ENCODE results near the gene KRTAP9-6. TPM values are rescaled to one million over a fixed set of nuclear protein-coding genes. Genes with fewer than 3 reads are reported as not detected.
"Not testable (repeated sequence)": the region's sequence is repeated elsewhere in the genome, so short reads cannot be mapped to it uniquely, and the experiment has no call there.

KRTAP9-6 gene
- polyA plus RNA-seq, 1 donor from 2014 or later, result not detected

- no peaks in the 10 kb centered on the region for H3K27me3 ChIP-seq (ENCODE audit: insufficient read depth, low read depth, low read length)
- no peaks in the 10 kb centered on the region for H3F3A ChIP-seq (ENCODE audit: insufficient read depth, low read length, poor library complexity, severe bottlenecking)
- H3K36me3 ChIP-seq (ENCODE audit: insufficient read depth, low read length), result no peaks in the 10 kb centered on the region
- no peak overlapping the region for H2AFZ ChIP-seq (ENCODE audit: low read depth, low read length)
- no peak overlapping the region for H3K27ac ChIP-seq (ENCODE audit: low read length)
- no peak for TF ChIP-seq EZH2 (IDR thresholded peaks at IDR 0.05; ENCODE audit: borderline replicate concordance, insufficient read depth, low read length, poor library complexity, severe bottlenecking)
- no peak for TF ChIP-seq RAD21 (conservative IDR thresholded peaks at IDR 0.05)
- TF ChIP-seq REST (IDR thresholded peaks at IDR 0.05; ENCODE audit: borderline replicate concordance), result no peak
- no peak for TF ChIP-seq CTCF (IDR thresholded peaks at IDR 0.05; ENCODE audit: poor library complexity, severe bottlenecking)
- no peak for TF ChIP-seq SMC3 (conservative IDR thresholded peaks at IDR 0.05; ENCODE audit: poor library complexity)
- no peak for TF ChIP-seq TAF1 (IDR thresholded peaks at IDR 0.05; ENCODE audit: low read depth)
- no peak for TF ChIP-seq MXI1 (conservative IDR thresholded peaks at IDR 0.05; ENCODE audit: poor library complexity, severe bottlenecking)
- TF ChIP-seq POLR2AphosphoS5 (IDR thresholded peaks at IDR 0.05), result no peak
- no peak for TF ChIP-seq EP300 (conservative IDR thresholded peaks at IDR 0.05; ENCODE audit: poor library complexity, severe bottlenecking)
- no peaks in the 10 kb centered on the region for H3K79me2 ChIP-seq (replicated peaks; ENCODE audit: insufficient read depth, low read length)
- no peak overlapping the region for H3K9ac ChIP-seq (ENCODE audit: low read length)
- no peak overlapping the region for H3K4me3 ChIP-seq (ENCODE audit: low read length)
- H4K20me1 ChIP-seq (ENCODE audit: insufficient read depth), result no peaks in the 10 kb centered on the region
- no peaks in the 10 kb centered on the region for H3K9me3 ChIP-seq (ENCODE audit: low read length)
- H3K4me2 ChIP-seq (ENCODE audit: low read length), result no peak overlapping the region
- H3K9me2 ChIP-seq (ENCODE audit: insufficient read depth, low read length), result no peaks in the 10 kb centered on the region
These were observed 2.5 kb downstream of the KRTAP9-6 start for GRCh38 chr17:41267711-41268110.

- H3K27ac ChIP-seq (ENCODE audit: low read length); H2AFZ ChIP-seq (ENCODE audit: low read depth, low read length); H3K4me3 ChIP-seq (ENCODE audit: low read length); H3K9me2 ChIP-seq (ENCODE audit: insufficient read depth, low read length); H3F3A ChIP-seq (ENCODE audit: insufficient read depth, low read length, poor library complexity, severe bottlenecking); H3K79me2 ChIP-seq (replicated peaks; ENCODE audit: insufficient read depth, low read length); H3K4me2 ChIP-seq (ENCODE audit: low read length); H3K9me3 ChIP-seq (ENCODE audit: low read length); H3K36me3 ChIP-seq (ENCODE audit: insufficient read depth, low read length); H3K9ac ChIP-seq (ENCODE audit: low read length); H4K20me1 ChIP-seq (ENCODE audit: insufficient read depth); H3K27me3 ChIP-seq (ENCODE audit: insufficient read depth, low read depth, low read length): not testable (repeated sequence)
These were observed 6.1 kb downstream of the KRTAP9-6 start for GRCh38 chr17:41271323-41271722.

- Histone ChIP-seq H2AFZ (ENCODE audit: low read depth, low read length) (no peak overlapping the region), H3K9me2 (ENCODE audit: insufficient read depth, low read length) (no peaks in the 10 kb centered on the region), H3K27me3 (ENCODE audit: insufficient read depth, low read depth, low read length) (no peaks in the 10 kb centered on the region), H3K4me3 (ENCODE audit: low read length) (no peak overlapping the region), H3K9ac (ENCODE audit: low read length) (no peak overlapping the region), H3K27ac (ENCODE audit: low read length) (no peak overlapping the region), H3K36me3 (ENCODE audit: insufficient read depth, low read length) (no peaks in the 10 kb centered on the region), H4K20me1 (ENCODE audit: insufficient read depth) (no peaks in the 10 kb centered on the region), H3F3A (ENCODE audit: insufficient read depth, low read length, poor library complexity, severe bottlenecking) (no peaks in the 10 kb centered on the region), H3K79me2 (replicated peaks; ENCODE audit: insufficient read depth, low read length) (no peaks in the 10 kb centered on the region), H3K9me3 (ENCODE audit: low read length) (no peaks in the 10 kb centered on the region), H3K4me2 (ENCODE audit: low read length) (no peak overlapping the region)
- TF ChIP-seq EP300 (conservative IDR thresholded peaks at IDR 0.05; ENCODE audit: poor library complexity, severe bottlenecking) (no peak), POLR2AphosphoS5 (IDR thresholded peaks at IDR 0.05) (no peak), REST (IDR thresholded peaks at IDR 0.05; ENCODE audit: borderline replicate concordance) (no peak), EZH2 (IDR thresholded peaks at IDR 0.05; ENCODE audit: borderline replicate concordance, insufficient read depth, low read length, poor library complexity, severe bottlenecking) (no peak), SMC3 (conservative IDR thresholded peaks at IDR 0.05; ENCODE audit: poor library complexity) (no peak), MXI1 (conservative IDR thresholded peaks at IDR 0.05; ENCODE audit: poor library complexity, severe bottlenecking) (no peak), TAF1 (IDR thresholded peaks at IDR 0.05; ENCODE audit: low read depth) (no peak), RAD21 (conservative IDR thresholded peaks at IDR 0.05) (no peak), CTCF (IDR thresholded peaks at IDR 0.05; ENCODE audit: poor library complexity, severe bottlenecking) (no peak)
These were observed 6.7 kb downstream of the KRTAP9-6 start for GRCh38 chr17:41271858-41272257.

Measured in neural cell (in vitro differentiated cells).